Tibial artery (tissue), 4 donors: ENCODE results near the gene ATP6V1G3.

Source experiments
- DNase-seq, 2 donors: peaks; one replicate each; pipeline ENCODE4 v3.0.0-alpha.2; 2019
- H3K27ac ChIP-seq, 2 donors: fragments of 200-600 bp; sonication (generic) in 1 of 2; 1 replicate in 1 of 2; 2 replicates in 1 of 2; pipeline ENCODE4 v1.5.1; 2018 to 2019; ENCODE audit warnings: mild to moderate bottlenecking in 1 of 2
- H3K27me3 ChIP-seq, 2 donors: fragments of 200-600 bp; sonication (generic) in 1 of 2; one replicate each; pipeline versions ENCODE4 v1.5.1 to v1.6.0; 2016 to 2019
- H3K36me3 ChIP-seq, 3 donors: fragments of 200-600 bp; sonication (generic) in 2 of 3; one replicate each; pipeline ENCODE4 v1.5.1; 2016 to 2019; ENCODE audit warnings: mild to moderate bottlenecking in 2 of 3
- H3K4me1 ChIP-seq, 4 donors: fragments of 200-600 bp; sonication (generic) in 2 of 4; 1 replicate in 3 of 4; 2 replicates in 1 of 4; pipeline ENCODE4 v1.5.1; 2016 to 2019
- H3K4me3 ChIP-seq, 2 donors: fragments of 200-600 bp; sonication (generic) in 1 of 2; 1 replicate in 1 of 2; 2 replicates in 1 of 2; pipeline ENCODE4 v1.5.1; 2018 to 2019; ENCODE audit warnings: mild to moderate bottlenecking in 2 of 2
- H3K9me3 ChIP-seq, 3 donors: fragments of 200-600 bp; sonication (generic) in 1 of 3; one replicate each; pipeline ENCODE4 v1.5.1; 2016 to 2019
- CTCF ChIP-seq, 2 experiments: fragments of 200-600 bp in 1 of 2; fragments of 450-650 bp in 1 of 2; IDR thresholded peaks; one replicate each; pipeline ENCODE4 v1.5.1; 2017 to 2019; ENCODE audit warnings: antibody characterized with exemption in 2 of 2, mild to moderate bottlenecking in 1 of 2, moderate library complexity in 1 of 2
- intact Hi-C: fragments of 100-400 bp; cut with DNase I; formaldehyde crosslinking; loops from one replicate; pipeline ENCODE4 v1.15.0; 2023; ENCODE audit warnings: low total_unique reads

The ATP6V1G3 gene

DNA sequence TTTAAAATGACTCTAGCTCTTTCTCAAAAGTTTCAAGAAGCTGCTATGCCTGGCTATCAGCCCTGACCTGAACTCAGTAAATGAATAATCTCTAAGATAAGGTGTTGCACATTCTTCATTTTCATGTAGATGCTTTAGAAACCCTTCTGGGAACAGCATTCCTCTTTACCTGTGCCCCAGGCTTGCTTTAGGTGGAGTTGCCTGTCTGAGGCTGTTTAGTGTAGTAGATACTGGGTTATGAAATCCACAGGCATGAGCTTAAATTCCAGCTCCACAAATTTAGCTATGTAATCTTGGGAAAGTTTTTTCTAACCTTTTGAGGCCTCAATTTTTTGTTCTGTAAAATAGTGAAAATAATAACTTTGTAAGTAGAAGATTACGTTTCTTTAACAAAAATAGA, 41.6 kb downstream of the ATP6V1G3 start:
- Histone ChIP-seq H3K4me3 (no peak overlapping the region), H3K27me3 (no peaks in the 10 kb centered on the region), H3K9me3 (no peaks in the 10 kb centered on the region), H3K27ac (no peak overlapping the region), H3K4me1 (no peaks in the 10 kb centered on the region), H3K36me3 (no peaks in the 10 kb centered on the region)
- intact Hi-C loops = no loop called here
- no peak for DNase-seq
- no peak for TF ChIP-seq CTCF (IDR thresholded peaks at IDR 0.05)

DNA sequence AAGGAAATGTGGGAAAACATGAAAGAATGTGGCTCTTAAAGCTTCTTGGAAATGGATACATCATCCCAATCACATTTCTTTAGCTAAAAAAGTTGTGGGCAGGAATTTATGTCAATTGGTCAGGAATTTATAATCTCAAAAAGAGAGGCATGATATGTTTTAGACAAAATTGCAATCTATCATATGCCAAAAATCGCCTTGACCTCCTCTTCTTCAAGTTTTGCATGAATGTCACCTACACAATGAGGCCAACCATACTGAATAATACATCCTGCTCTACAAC, 42.4 kb downstream of the ATP6V1G3 start:
- Histone ChIP-seq H3K4me3 (no peak overlapping the region), H3K27ac (no peak overlapping the region), H3K9me3 (no peaks in the 10 kb centered on the region), H3K36me3 (no peaks in the 10 kb centered on the region), H3K4me1 (no peaks in the 10 kb centered on the region), H3K27me3 (no peaks in the 10 kb centered on the region)
- intact Hi-C loops = no loop called here
- DNase-seq = no peak
- TF ChIP-seq CTCF (IDR thresholded peaks at IDR 0.05) = no peak

GRCh38 chr1:198497326-198498102, 43.0 kb downstream of the ATP6V1G3 start:
- H3K36me3 ChIP-seq = no peaks in the 10 kb centered on the region
- H3K4me3 ChIP-seq = no peak overlapping the region
- peak in 1 of 2 donors; percentile 26 for DNase-seq
- no peak for TF ChIP-seq CTCF (IDR thresholded peaks at IDR 0.05)
- no peak overlapping the region for H3K27ac ChIP-seq
- no peaks in the 10 kb centered on the region for H3K9me3 ChIP-seq
- no peaks in the 10 kb centered on the region for H3K27me3 ChIP-seq
- H3K4me1 ChIP-seq = no peaks in the 10 kb centered on the region
- intact Hi-C loops = no loop called here

DNA sequence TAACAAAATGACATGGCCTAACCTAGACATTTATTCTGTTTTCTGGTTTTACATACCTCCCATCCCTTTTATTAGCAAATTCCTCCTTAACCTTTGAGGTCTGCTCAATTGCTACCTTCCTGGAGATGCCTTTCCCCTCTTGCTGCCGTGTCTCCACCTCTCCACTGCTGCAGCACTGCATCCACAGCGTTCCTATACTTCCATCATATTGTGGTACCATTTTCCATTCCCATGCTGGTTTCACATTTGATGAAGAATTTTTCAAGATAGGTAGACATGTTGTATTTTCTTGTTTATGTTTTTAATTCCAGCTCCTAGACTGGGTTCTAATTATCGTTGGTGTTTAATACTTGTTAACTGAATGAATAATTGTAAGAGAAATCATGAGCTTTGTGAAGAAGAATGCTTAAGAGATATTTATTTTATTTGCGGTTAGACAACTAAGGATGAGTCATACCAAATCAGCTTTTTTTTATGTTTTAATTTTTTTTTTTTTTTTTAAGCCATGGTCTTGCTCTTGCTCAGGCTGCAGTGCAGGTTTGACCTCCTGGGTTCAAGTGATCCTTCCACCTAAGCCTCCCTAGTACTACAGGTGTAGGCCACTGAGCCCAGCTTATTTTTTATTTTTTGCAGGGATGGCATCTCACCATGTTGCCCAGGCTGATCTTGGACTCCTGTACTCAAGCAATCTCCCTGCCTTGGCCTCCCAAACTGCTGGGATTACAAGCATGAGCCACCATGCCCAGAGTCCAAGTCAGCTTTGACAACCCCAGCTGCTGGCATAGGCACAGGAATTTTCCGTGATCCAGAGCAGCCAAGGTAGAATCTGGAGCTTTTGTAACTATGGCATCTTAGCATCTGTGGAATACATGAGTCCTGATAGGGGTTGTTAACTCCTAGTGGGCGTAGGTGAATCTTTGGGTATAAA, 44.0 kb downstream of the ATP6V1G3 start:
- Histone ChIP-seq H3K27ac (no peak overlapping the region), H3K36me3 (no peaks in the 10 kb centered on the region), H3K4me1 (no peaks in the 10 kb centered on the region), H3K9me3 (no peaks in the 10 kb centered on the region), H3K4me3 (no peak overlapping the region), H3K27me3 (no peaks in the 10 kb centered on the region)
- TF ChIP-seq CTCF (IDR thresholded peaks at IDR 0.05) = no peak
- intact Hi-C loops = no loop called here
- DNase-seq = no peak

GRCh38 chr1:198495631-198496030, 44.8 kb downstream of the ATP6V1G3 start:
- TF ChIP-seq CTCF (IDR thresholded peaks at IDR 0.05) = no peak
- intact Hi-C loops = no loop called here
- H3K27ac ChIP-seq = no peak overlapping the region
- H3K9me3 ChIP-seq = no peaks in the 10 kb centered on the region
- H3K36me3 ChIP-seq = no peaks in the 10 kb centered on the region
- H3K4me1 ChIP-seq = no peaks in the 10 kb centered on the region
- no peak for DNase-seq
- no peak overlapping the region for H3K4me3 ChIP-seq
- no peaks in the 10 kb centered on the region for H3K27me3 ChIP-seq
